ENCODE data around the gene TNFSF10.

The TNFSF10 gene

GRCh38 chr3:172517859-172518466 is 5.3 kb downstream of the TNFSF10 start:
- no peak for DNase-seq (ENCODE audit: low read depth, low spot score)

GRCh38 chr3:172516318-172517214 is 6.7 kb downstream of the TNFSF10 start:
- DNase-seq (ENCODE audit: low read depth, low spot score), result peak; percentile 83

- DNase-seq (ENCODE audit: low read depth, low spot score), result no peak
Observed at GRCh38 chr3:172515130-172515918, 7.9 kb downstream of the TNFSF10 start.

GRCh38 chr3:172514678-172515077 is 8.6 kb downstream of the TNFSF10 start:
- DNase-seq (ENCODE audit: low read depth, low spot score), result no peak

DNA sequence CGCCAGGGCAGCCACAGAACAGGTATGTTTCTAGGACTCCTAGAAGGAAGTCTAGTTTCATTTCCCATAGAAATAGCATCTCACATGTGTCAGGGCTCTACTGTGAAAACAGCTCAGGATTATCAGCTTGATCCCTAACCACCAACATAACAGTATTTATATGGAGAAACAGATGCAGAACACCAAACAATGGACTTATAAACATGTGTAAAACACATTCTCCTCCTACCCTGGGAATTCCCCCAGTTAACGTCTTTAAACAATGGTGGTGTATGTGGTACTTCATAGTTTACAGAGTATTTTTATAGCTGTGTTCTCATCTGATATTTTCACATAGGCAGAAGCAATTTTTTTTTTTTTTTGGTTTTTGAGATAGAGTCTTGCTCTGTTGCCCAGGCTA is 9.7 kb downstream of the TNFSF10 start:
- DNase-seq (ENCODE audit: low read depth, low spot score), result no peak

DNA sequence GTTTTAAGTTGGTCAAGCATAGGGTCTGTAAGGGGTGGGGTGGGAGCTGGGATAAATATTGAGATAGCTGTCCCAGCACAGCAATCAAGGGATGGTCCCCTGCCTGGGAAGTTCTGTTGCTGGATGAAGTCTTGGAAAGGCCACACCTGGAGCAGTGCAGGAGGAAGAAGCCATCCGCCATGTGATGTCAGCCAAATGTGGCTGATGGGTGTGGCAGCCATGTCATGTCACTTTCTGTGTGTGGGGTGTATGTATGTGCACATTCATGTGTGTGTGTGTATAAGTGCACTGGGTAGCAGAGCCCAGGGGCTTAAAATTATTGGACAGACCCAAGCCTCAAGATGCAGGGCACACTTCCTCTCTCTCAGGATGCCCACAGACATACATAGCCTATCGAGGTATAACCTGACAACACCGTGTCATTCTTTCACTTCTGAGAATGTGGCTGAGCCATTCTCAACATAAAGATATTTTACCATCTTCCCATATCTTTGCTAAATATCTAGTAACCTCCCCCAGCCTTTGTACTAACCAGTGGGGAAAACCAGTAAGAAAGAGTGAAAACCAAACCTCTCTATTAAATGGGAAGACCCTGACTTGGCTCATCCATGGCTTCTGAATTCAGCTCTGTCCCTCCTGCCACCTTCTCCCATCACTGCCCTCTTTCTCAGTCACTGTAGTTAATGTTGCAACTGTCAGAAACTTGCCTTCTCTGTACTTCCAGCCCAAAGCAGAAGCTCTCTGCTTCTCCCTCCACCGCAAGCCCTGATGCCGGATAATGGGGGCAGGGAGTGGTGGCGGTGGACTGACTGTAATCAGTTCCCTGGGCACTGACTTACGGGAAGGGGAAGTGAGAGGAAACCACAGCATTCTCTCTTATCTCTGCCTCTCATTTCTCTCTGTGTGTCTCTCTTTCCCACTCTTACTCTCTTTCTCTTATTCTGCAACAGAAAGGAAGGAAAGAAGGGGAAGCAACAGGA is 11.2 kb downstream of the TNFSF10 start:
- peak; percentile 50 for DNase-seq (ENCODE audit: low read depth, low spot score)

DNA sequence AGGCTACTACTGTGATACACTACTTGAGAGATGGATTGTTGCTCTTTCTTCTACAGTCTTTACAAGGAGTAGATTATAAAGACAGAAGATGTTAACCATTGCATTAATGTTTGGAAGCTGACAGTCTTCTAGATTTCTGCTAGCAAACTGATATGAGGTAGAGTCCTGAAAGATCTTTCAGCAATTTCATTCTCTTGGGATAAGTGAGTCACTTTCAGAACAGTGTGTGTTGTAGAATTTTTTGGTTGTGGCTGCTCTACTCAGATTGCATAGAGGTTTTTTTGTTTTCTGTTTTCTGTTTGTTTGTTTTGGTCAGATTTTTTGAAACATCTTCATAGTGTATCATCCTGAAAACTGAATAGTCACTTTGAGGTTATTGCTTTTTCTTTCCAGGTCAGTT is 17.1 kb downstream of the TNFSF10 start:
- DNase-seq (ENCODE audit: low read depth, low spot score), result no peak

GRCh38 chr3:172501540-172501939 is 21.7 kb downstream of the TNFSF10 start:
- DNase-seq (ENCODE audit: low read depth, low spot score), result no peak

GRCh38 chr3:172490198-172490669 is 33.0 kb downstream of the TNFSF10 start:
- DNase-seq (ENCODE audit: low read depth, low spot score), result peak; percentile 84

DNA sequence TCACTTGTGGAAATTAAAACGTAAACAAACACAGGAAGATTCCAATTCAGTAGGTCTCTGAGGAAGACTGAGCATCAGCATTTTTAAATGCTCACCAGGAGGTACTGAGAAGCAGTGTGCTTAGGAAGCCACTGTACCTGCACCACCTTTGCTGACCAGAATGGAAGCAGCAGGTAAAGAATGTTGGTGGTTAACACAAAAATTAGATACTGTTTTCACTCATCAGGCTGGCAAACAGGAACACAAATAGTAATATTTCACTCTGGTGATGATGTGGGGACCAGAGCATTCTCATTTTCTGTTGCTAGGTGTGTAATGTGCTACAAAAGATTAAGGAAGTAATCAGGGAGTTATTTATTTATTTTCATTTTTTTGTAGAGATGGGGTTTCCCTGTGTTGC is 45.1 kb downstream of the TNFSF10 start:
- DNase-seq (ENCODE audit: low read depth, low spot score), result no peak

- no peak for DNase-seq (ENCODE audit: low read depth, low spot score)
Observed at GRCh38 chr3:172476347-172476746, 46.9 kb downstream of the TNFSF10 start.

GRCh38 chr3:172475703-172476102 is 47.5 kb downstream of the TNFSF10 start:
- DNase-seq (ENCODE audit: low read depth, low spot score), result no peak

DNA sequence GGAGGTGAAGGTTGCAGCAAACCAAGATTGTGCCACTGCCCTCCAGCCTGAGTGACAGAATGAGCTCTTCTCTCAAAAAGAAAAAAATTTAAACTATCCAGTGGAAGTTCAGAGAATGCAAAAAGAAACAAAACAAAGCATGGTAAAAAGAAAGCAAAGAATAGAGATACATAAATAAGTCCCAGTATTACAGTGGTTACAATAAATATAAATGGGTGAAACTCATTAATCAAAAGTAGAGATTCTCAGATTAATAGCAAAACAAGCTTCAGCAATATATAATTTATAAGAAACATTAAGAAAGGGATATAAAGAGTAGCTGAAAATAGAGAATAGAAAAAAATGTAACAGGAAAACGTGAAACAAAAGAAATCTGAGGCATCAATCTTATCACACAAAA is 51.3 kb downstream of the TNFSF10 start:
- no peak for DNase-seq (ENCODE audit: low read depth, low spot score)

- no peak for DNase-seq (ENCODE audit: low read depth, low spot score)
Observed at GRCh38 chr3:172470588-172470987, 52.6 kb downstream of the TNFSF10 start.

GRCh38 chr3:172467170-172467824 is 55.9 kb downstream of the TNFSF10 start:
- peak; percentile 73 for DNase-seq (ENCODE audit: low read depth, low spot score)

- no peak for DNase-seq (ENCODE audit: low read depth, low spot score)
Observed at GRCh38 chr3:172466553-172467130, 56.6 kb downstream of the TNFSF10 start.

- DNase-seq (ENCODE audit: low read depth, low spot score), result peak; percentile 64
Observed at GRCh38 chr3:172465281-172465680, 57.9 kb downstream of the TNFSF10 start.

DNA sequence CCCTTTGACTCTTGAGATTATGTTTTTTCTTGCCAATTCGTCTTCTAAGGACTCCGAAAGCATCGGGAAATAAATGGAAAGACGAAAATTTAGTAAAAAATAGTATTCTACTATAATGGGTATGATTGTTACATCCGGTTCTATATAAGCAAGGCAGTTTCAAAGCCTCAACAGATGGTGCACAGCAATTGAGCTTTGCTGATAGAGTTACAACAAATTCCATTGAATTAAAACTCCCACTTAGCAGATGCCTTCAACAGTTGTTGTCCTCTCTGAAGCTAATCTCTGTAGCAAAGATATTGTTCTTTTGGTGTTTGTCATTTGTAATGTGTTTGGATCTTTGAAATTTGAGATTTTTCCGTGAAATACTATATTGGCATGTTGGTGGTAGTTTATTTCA is 58.9 kb downstream of the TNFSF10 start:
- no peak for DNase-seq (ENCODE audit: low read depth, low spot score)

- no peak for DNase-seq (ENCODE audit: low read depth, low spot score)
Observed at GRCh38 chr3:172461530-172462138, 61.6 kb downstream of the TNFSF10 start.

GRCh38 chr3:172456404-172456803 is 66.8 kb downstream of the TNFSF10 start:
- no peak for DNase-seq (ENCODE audit: low read depth, low spot score)
